Activated T-cell treated with anti-CD3 and anti-CD28 coated beads, Interleukin-2, amount 50 U/mL, for 72 hours (primary cell): ENCODE measurements around the gene COPZ2. TPM values are rescaled to one million over a fixed set of nuclear protein-coding genes. Genes with fewer than 3 reads are reported as not detected.

Experiments used
- ATAC-seq, 2 donors: fragments of 150-1000 bp; cut with Tn5 transposase; replicated peaks in 1 of 2; 2 replicates each; pipeline ENCODE4 v1.10.0; 2021; ENCODE audit warnings: moderate library complexity in 2 of 2, mild to moderate bottlenecking in 1 of 2
- DNase-seq, 2 donors: peaks; one replicate each; pipeline ENCODE4 v3.0.0; 2021 to 2022; ENCODE audit warnings: mixed read lengths in 1 of 2
- H3K27ac Mint-ChIP-seq: one replicate; pipeline ENCODE4 v1.8.0; 2022; ENCODE audit warnings: mild to moderate bottlenecking, moderate library complexity, mixed read lengths
- H3K27me3 Mint-ChIP-seq: one replicate; pipeline ENCODE4 v1.8.0; 2022; ENCODE audit warnings: low read depth, mixed read lengths
- H3K36me3 Mint-ChIP-seq, 2 donors: one replicate each; pipeline ENCODE4 v1.8.0; 2022; ENCODE audit warnings: mixed read lengths in 2 of 2, mild to moderate bottlenecking in 1 of 2; ENCODE audit not compliant: insufficient read depth in 2 of 2
- H3K4me1 Mint-ChIP-seq: one replicate; pipeline ENCODE4 v1.8.0; 2022; ENCODE audit warnings: low read depth, mixed read lengths
- H3K4me3 Mint-ChIP-seq, 2 donors: one replicate each; pipeline ENCODE4 v1.8.0; 2022; ENCODE audit warnings: mild to moderate bottlenecking in 2 of 2, mixed read lengths in 2 of 2, moderate library complexity in 2 of 2
- H3K9me3 Mint-ChIP-seq, 2 donors: one replicate each; pipeline ENCODE4 v1.8.0; 2022; ENCODE audit warnings: mixed read lengths in 2 of 2
- total RNA-seq, 2 donors: library from RNA; stranded (reverse); gene quantifications; one replicate each; pipeline ENCODE4 v1.2.3, GENCODE V29; 2022

Gene COPZ2
- total RNA-seq, 2 donors from 2014 or later = 11.7 to 14.2 TPM

DNA sequence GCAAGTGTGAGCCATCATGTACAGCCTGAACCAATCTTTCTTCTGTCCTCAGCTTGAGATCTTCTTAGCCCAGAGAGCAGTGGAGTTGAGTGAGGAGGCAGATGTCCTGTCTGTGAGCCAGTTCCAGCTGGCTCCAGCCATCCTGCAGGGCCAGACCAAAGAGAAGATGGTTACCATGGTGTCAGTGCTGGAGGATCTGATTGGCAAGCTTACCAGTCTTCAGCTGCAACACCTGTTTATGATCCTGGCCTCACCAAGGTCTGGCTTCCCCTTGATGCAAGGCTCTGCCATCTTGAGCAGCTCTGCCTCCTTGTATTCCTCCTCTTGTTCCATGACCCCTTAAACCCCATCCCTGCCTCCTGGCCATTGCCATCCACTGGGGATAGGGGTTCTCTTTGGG lies 57.1 kb downstream of the COPZ2 start:
- Mint-ChIP-seq H3K27me3 (no peaks in the 10 kb centered on the region), H3K4me3 (no peak overlapping the region), H3K4me1 (no peaks in the 10 kb centered on the region), H3K9me3 (no peaks in the 10 kb centered on the region), H3K36me3 (peaks cover 5 to 20% of the 10 kb centered on the region in 2 donors), H3K27ac (no peak overlapping the region)
- DNase-seq (no peak), ATAC-seq (no peak)

DNA sequence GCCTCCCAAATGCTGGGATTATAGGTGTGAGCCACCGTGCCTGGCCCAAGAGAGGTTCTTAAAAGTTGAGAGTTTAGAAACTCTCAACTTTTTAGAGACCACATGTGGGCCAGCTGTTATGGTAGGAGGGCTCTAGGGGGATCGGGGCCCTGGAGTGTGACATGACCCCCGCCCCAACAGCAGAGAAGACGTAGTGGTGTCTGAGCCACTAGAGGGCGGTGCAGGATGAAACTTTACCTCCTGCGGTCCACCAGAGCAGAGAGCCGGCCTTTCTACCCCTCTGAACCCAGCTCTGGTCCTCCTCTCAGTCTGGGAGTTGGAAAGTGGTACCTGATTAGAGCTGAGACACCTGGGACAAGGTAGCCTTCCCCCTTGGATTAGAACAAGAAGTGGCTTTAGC lies 59.3 kb downstream of the COPZ2 start:
- H3K4me3 Mint-ChIP-seq = no peak overlapping the region
- H3K36me3 Mint-ChIP-seq = peaks cover 3 to 20% of the 10 kb centered on the region in 2 donors
- no peaks in the 10 kb centered on the region for H3K27me3 Mint-ChIP-seq
- H3K9me3 Mint-ChIP-seq = no peaks in the 10 kb centered on the region
- H3K27ac Mint-ChIP-seq = no peak overlapping the region
- ATAC-seq = peak; percentile 71 to 72
- peak; percentile 43 to 48 for DNase-seq
- no peaks in the 10 kb centered on the region for H3K4me1 Mint-ChIP-seq

Other genes with a start within 250 kb of the COPZ2 start
- 10 to 100 TPM; 23.9 to 24.9 TPM for gene OSBPL7, start 216.0 kb downstream of the COPZ2 start, total RNA-seq
- 10 to 100 TPM; 81.7 to 83.5 TPM for gene MRPL10, start 206.3 kb downstream of the COPZ2 start, total RNA-seq
- under 1 TPM; 0.46 to 0.83 TPM for gene LRRC46, start 206.1 kb downstream of the COPZ2 start, total RNA-seq
- 10 to 100 TPM; 16.1 to 17.6 TPM for gene SCRN2, start 196.5 kb downstream of the COPZ2 start, total RNA-seq
- gene SP6, start 186.6 kb downstream of the COPZ2 start, total RNA-seq = under 1 TPM; 0.12 to 0.28 TPM
- gene SP2, start 141.6 kb downstream of the COPZ2 start, total RNA-seq = 10 to 100 TPM; 27.6 to 33.5 TPM
- 10 to 100 TPM; 18.4 to 30.1 TPM for gene PNPO, start 96.2 kb downstream of the COPZ2 start, total RNA-seq
- not detected for gene PRR15L, start 79.9 kb downstream of the COPZ2 start, total RNA-seq
- 100 to 1,000 TPM; 232 to 255 TPM for gene CDK5RAP3, start 66.7 kb downstream of the COPZ2 start, total RNA-seq
- 100 to 1,000 TPM; 214 to 237 TPM for gene NFE2L1, start 10.6 kb upstream of the COPZ2 start, total RNA-seq
- gene CBX1, start 63.7 kb upstream of the COPZ2 start, total RNA-seq = 10 to 100 TPM; 47.0 to 62.3 TPM
- 10 to 100 TPM; 30.5 to 30.6 TPM for gene SNX11, start 70.0 kb upstream of the COPZ2 start, total RNA-seq